ENCODE data around the gene NUP107. TPM values are rescaled to one million over a fixed set of nuclear protein-coding genes. Genes with fewer than 3 reads are reported as not detected.
A peak's percentile ranks its signal among the peaks of the same experiment; 100 is the strongest.

NUP107 gene
- total RNA-seq, 6 experiments from 2014 or later: 9.6 to 17.7 (median 11.9) TPM

- H3K9me3 ChIP-seq: no peaks in the 10 kb centered on the region
- H3K36me3 ChIP-seq: no peaks in the 10 kb centered on the region
- no peak overlapping the region for H3K4me3 ChIP-seq
- TF ChIP-seq CTCF (IDR thresholded peaks at IDR 0.05) (no peak), POLR2A (IDR thresholded peaks at IDR 0.05) (no peak)
- ATAC-seq (no peak), DNase-seq (peak in 1 of 3 donors; percentile 23)
- 88% methylated on average over 11 of the region's 13 CpGs for WGBS (ENCODE audit: insufficient coverage, low coverage, low lambda C conversion rate, missing lambda C conversion rate)
- no peaks in the 10 kb centered on the region for H3K27me3 ChIP-seq
- peaks cover 0 to 36% (median 17%) of the 10 kb centered on the region in 4 donors for H3K4me1 ChIP-seq
- intact Hi-C loops (cut with DNase I): no loop called here
- H3K27ac ChIP-seq: no peak overlapping the region
Measured at GRCh38 chr12:68790081-68790951, 103.5 kb downstream of the NUP107 start.

- Histone ChIP-seq H3K27me3 (no peaks in the 10 kb centered on the region), H3K36me3 (no peaks in the 10 kb centered on the region), H3K4me3 (no peak overlapping the region), H3K9me3 (no peaks in the 10 kb centered on the region), H3K27ac (no peak overlapping the region), H3K4me1 (peaks cover 0 to 30% (median 15%) of the 10 kb centered on the region in 4 donors)
- WGBS (ENCODE audit: insufficient coverage, low coverage, low lambda C conversion rate, missing lambda C conversion rate): 0% methylated on average over 1 of the region's 3 CpGs
- TF ChIP-seq POLR2A (IDR thresholded peaks at IDR 0.05): no peak
- TF ChIP-seq CTCF (IDR thresholded peaks at IDR 0.05): no peak
- intact Hi-C loops (cut with DNase I): no loop called here
- DNase-seq: peak in 1 of 3 donors; percentile 28
- ATAC-seq: no peak
Measured at GRCh38 chr12:68790952-68791234, 104.1 kb downstream of the NUP107 start.

GRCh38 chr12:68791897-68792481, 105.2 kb downstream of the NUP107 start:
- Histone ChIP-seq H3K27me3 (no peaks in the 10 kb centered on the region), H3K9me3 (no peaks in the 10 kb centered on the region), H3K36me3 (no peaks in the 10 kb centered on the region), H3K27ac (no peak overlapping the region), H3K4me3 (no peak overlapping the region), H3K4me1 (peaks cover 0 to 19% (median 9%) of the 10 kb centered on the region in 4 donors)
- DNase-seq (no peak), ATAC-seq (no peak)
- WGBS (ENCODE audit: insufficient coverage, low coverage, low lambda C conversion rate, missing lambda C conversion rate): 100% methylated on average over 2 of the region's 2 CpGs
- intact Hi-C loops (cut with DNase I): no loop called here
- TF ChIP-seq CTCF (IDR thresholded peaks at IDR 0.05) (no peak), POLR2A (IDR thresholded peaks at IDR 0.05) (no peak)

GRCh38 chr12:68792952-68793351, 106.2 kb downstream of the NUP107 start:
- Histone ChIP-seq H3K36me3 (no peaks in the 10 kb centered on the region), H3K27me3 (no peaks in the 10 kb centered on the region), H3K27ac (no peak overlapping the region), H3K4me3 (no peak overlapping the region), H3K9me3 (no peaks in the 10 kb centered on the region), H3K4me1 (peaks cover 0 to 13% (median 5%) of the 10 kb centered on the region in 4 donors)
- 83% methylated on average over 1 of the region's 2 CpGs for WGBS (ENCODE audit: insufficient coverage, low coverage, low lambda C conversion rate, missing lambda C conversion rate)
- ATAC-seq (peak; percentile 55 to 73 (median 59)), DNase-seq (peak in 1 of 3 donors; percentile 28)
- intact Hi-C loops (cut with DNase I): no loop called here
- TF ChIP-seq CTCF (IDR thresholded peaks at IDR 0.05) (no peak), POLR2A (IDR thresholded peaks at IDR 0.05) (no peak)

Measured in right lobe of liver (tissue), 6 donors.